GM12878 (cell line): ENCODE results near the gene NAV1. TPM values are rescaled to one million over a fixed set of nuclear protein-coding genes. Genes with fewer than 3 reads are reported as not detected.

Source experiments
- ATAC-seq: fragments of 200-7000 bp; cut with Tn5 transposase; 3 replicates; pipeline ENCODE4 v1.9.1; 2020; ENCODE audit warnings: mild to moderate bottlenecking, moderate library complexity
- BruUV-seq: library from RNA; stranded (reverse); fragments of 400-500 nt; replicated peaks from 2 replicates; lab custom pipeline; 2021; lab: Mats Ljungman, UMichigan
- CTCF ChIA-PET: fragments of 300-600 bp; sonication (Branson Sonifier 250); formaldehyde crosslinking; extraction: SDS; loops from one replicate; lab custom pipeline; 2021; ENCODE audit warnings: inconsistent platforms; lab: Yijun Ruan, JAX
- POLR2A ChIA-PET: fragments of 350-600 bp; formaldehyde crosslinking; extraction: SDS; loops from one replicate; lab custom pipeline; 2021; ENCODE audit warnings: inconsistent platforms; lab: Charles Lee
- RAD21 ChIA-PET: fragments of 300-600 bp; sonication (Branson Sonifier 250); formaldehyde crosslinking; loops from one replicate; lab custom pipeline; 2023; ENCODE audit warnings: antibody characterized with exemption; ENCODE audit not compliant: unreplicated experiment; lab: Charles Lee
- SMC1A ChIA-PET: fragments of 300-600 bp; sonication (Branson Sonifier 250); formaldehyde crosslinking; loops from one replicate; lab custom pipeline; 2023; ENCODE audit not compliant: unreplicated experiment, uncharacterized antibody; lab: Charles Lee
- DNase-seq: peaks from one replicate; pipeline ENCODE4 v3.0.0-alpha.2; 2011; ENCODE audit warnings: low read depth, low spot score
- FAIRE-seq: peaks from 3 replicates; lab custom pipeline; 2011; peaks lifted over from hg19 to GRCh38; lab: Jason Lieb, UNC
- H2AFZ ChIP-seq: 2 replicates; pipeline ENCODE4 v1.6.0; 2011; ENCODE audit warnings: low read depth, low read length, control low read depth; ENCODE audit not compliant: control insufficient read depth
- H3K27ac ChIP-seq: 2 replicates; pipeline ENCODE4 v1.5.1; 2011; ENCODE audit warnings: control low read depth; ENCODE audit not compliant: control insufficient read depth, insufficient read depth
- H3K27me3 ChIP-seq, 2 experiments: replicated peaks in 1 of 2; 2 replicates each; pipeline versions ENCODE4 v1.6.0 to v1.6.1; 2011; ENCODE audit warnings: low read length in 1 of 2; ENCODE audit not compliant: control insufficient read depth in 2 of 2, insufficient read depth in 2 of 2
- H3K36me3 ChIP-seq, 2 experiments: 2 replicates each; pipeline ENCODE4 v1.5.1; 2011; ENCODE audit warnings: low read length in 1 of 2; ENCODE audit not compliant: control insufficient read depth in 2 of 2, insufficient read depth in 2 of 2
- H3K4me1 ChIP-seq: 2 replicates; pipeline ENCODE4 v1.6.1; 2011; ENCODE audit warnings: mild to moderate bottlenecking, low read length, moderate library complexity, mixed read lengths; ENCODE audit not compliant: control insufficient read depth, insufficient read depth
- H3K4me2 ChIP-seq: 2 replicates; pipeline ENCODE4 v1.6.0; 2011; ENCODE audit warnings: control low read depth; ENCODE audit not compliant: control insufficient read depth, insufficient read depth
- H3K4me3 ChIP-seq: fragments of 200-600 bp; sonication (generic); 2 replicates; pipeline ENCODE4 v1.5.1; 2016
- H3K79me2 ChIP-seq: 2 replicates; pipeline ENCODE4 v1.6.0; 2011; ENCODE audit warnings: low read length; ENCODE audit not compliant: control insufficient read depth, insufficient read depth
- H3K9ac ChIP-seq: 2 replicates; pipeline ENCODE4 v1.8.0; 2011; ENCODE audit warnings: low read length, control low read depth, mixed read lengths; ENCODE audit not compliant: control insufficient read depth, insufficient read depth
- H3K9me3 ChIP-seq: replicated peaks from 3 replicates; pipeline ENCODE4 v1.5.1; 2011; ENCODE audit warnings: mild to moderate bottlenecking, low read length; ENCODE audit not compliant: control insufficient read depth, insufficient read depth
- H4K20me1 ChIP-seq: 2 replicates; pipeline ENCODE4 v1.6.0; 2011; ENCODE audit not compliant: control insufficient read depth, insufficient read depth
- CBFB ChIP-seq: IDR thresholded peaks from 2 replicates; pipeline ENCODE4 v1.6.1; 2016; ENCODE audit warnings: antibody characterized with exemption, low read depth
- CHD4 ChIP-seq: fragments of 200-600 bp; sonication (generic); IDR thresholded peaks from 2 replicates; pipeline ENCODE4 v1.6.1; 2016; ENCODE audit warnings: mild to moderate bottlenecking
- CREM ChIP-seq: IDR thresholded peaks from 2 replicates; pipeline ENCODE4 v1.6.1; 2014; ENCODE audit warnings: antibody characterized with exemption, low read depth
- DPF2 ChIP-seq: fragments of 450-650 bp; IDR thresholded peaks from 2 replicates; pipeline ENCODE4 v1.6.1; 2017; ENCODE audit warnings: mild to moderate bottlenecking
- EZH2 ChIP-seq: IDR thresholded peaks from 2 replicates; pipeline ENCODE4 v1.6.1; 2012; ENCODE audit warnings: low read depth, mild to moderate bottlenecking, control low read depth, inconsistent platforms, low read length, borderline replicate concordance; ENCODE audit not compliant: control insufficient read depth
- IRF4 ChIP-seq: IDR thresholded peaks from 2 replicates; pipeline ENCODE4 v1.6.1; 2011; ENCODE audit warnings: low read depth, low read length
- JUND ChIP-seq: IDR thresholded peaks from 2 replicates; pipeline ENCODE4 v1.6.1; 2012; ENCODE audit warnings: low read depth, mild to moderate bottlenecking, low read length, improper control_type of control experiment, moderate library complexity
- NR2C1 ChIP-seq: fragments of 450-650 bp; IDR thresholded peaks from 2 replicates; pipeline ENCODE4 v1.6.1; 2017; ENCODE audit warnings: antibody characterized with exemption, mild to moderate bottlenecking, moderate library complexity
- POLR2AphosphoS5 ChIP-seq: IDR thresholded peaks from 2 replicates; pipeline ENCODE4 v1.6.1; 2011; ENCODE audit warnings: mild to moderate bottlenecking, low read length, inconsistent platforms
- RAD21 ChIP-seq: IDR thresholded peaks from 2 replicates; pipeline ENCODE4 v1.6.1; 2011; ENCODE audit warnings: mild to moderate bottlenecking, low read depth, low read length, moderate library complexity; ENCODE audit not compliant: insufficient read depth
- RELA ChIP-seq: fragments of 450-650 bp; IDR thresholded peaks from 2 replicates; pipeline ENCODE4 v1.8.0; 2014; ENCODE audit warnings: borderline replicate concordance; ENCODE audit not compliant: partially characterized antibody
- SMARCA5 ChIP-seq: fragments of 450-650 bp; IDR thresholded peaks from 2 replicates; pipeline ENCODE4 v1.6.1; 2017; ENCODE audit warnings: mild to moderate bottlenecking
- SP1 ChIP-seq: IDR thresholded peaks from one replicate; pipeline ENCODE4 v1.6.1; 2011; ENCODE audit warnings: low read depth, low read length
- SRF ChIP-seq, 2 experiments: IDR thresholded peaks; 2 replicates each; pipeline ENCODE4 v1.6.1; 2011; ENCODE audit warnings: low read depth in 2 of 2, low read length in 2 of 2, mild to moderate bottlenecking in 1 of 2, moderate library complexity in 1 of 2
- SUPT20H ChIP-seq: IDR thresholded peaks from 2 replicates; pipeline ENCODE4 v1.6.1; 2011; ENCODE audit warnings: low read depth, mild to moderate bottlenecking, low read length, moderate library complexity, borderline replicate concordance; ENCODE audit not compliant: control insufficient read depth
- TARDBP ChIP-seq: IDR thresholded peaks from 2 replicates; pipeline ENCODE4 v1.6.1; 2016; ENCODE audit warnings: borderline replicate concordance
- YBX1 ChIP-seq: fragments of 450-650 bp; IDR thresholded peaks from 2 replicates; pipeline ENCODE4 v1.6.1; 2016; ENCODE audit warnings: antibody characterized with exemption
- WGBS: methylation state at CpG from one replicate; pipeline ENCODE4 v1.1.6; 2016; ENCODE audit warnings: low lambda C conversion rate; ENCODE audit not compliant: insufficient replicate concordance, insufficient coverage; ENCODE audit errors: missing lambda C conversion rate; 5-methylcytosine and 5-hydroxymethylcytosine counted together
- in situ Hi-C: fragments of 300-500 bp; cut with MboI; formaldehyde crosslinking; loops from 9 replicates; pipeline ENCODE4 v1.14.3; 2018; ENCODE audit warnings: mixed read lengths
- intact Hi-C: fragments of 100-400 bp; cut with micrococcal nuclease; formaldehyde crosslinking; loops from one replicate; pipeline ENCODE4 v1.14.2; 2022; ENCODE audit not compliant: unreplicated experiment
- polyA plus RNA-seq, 11 experiments: library from polyadenylated mRNA; depleted of rRNA in 4 of 11; unstranded in 6 of 11; stranded (reverse) in 5 of 11; fragments of >200 nt; fragmentation: Nextera tagmentation in 4 of 11; fragmentation: Illumina TruSeq in 1 of 11; extraction: Ambion mirVana in 4 of 11; extraction: Trizol in 1 of 11; gene quantifications; 1 replicate in 1 of 11; 2 replicates in 10 of 11; pipeline versions ENCODE4 v1.2.1 to v1.2.3, GENCODE V29; 2011 to 2016; ENCODE audit warnings: inconsistent platforms in 2 of 11, missing spikeins in 2 of 11, low read depth in 1 of 11
- total RNA-seq, 4 experiments: library from RNA; depleted of rRNA in 3 of 4; stranded (reverse); fragments of >200 nt in 3 of 4; fragmentation: Illumina TruSeq in 1 of 4; extraction: Trizol in 1 of 4; gene quantifications; 2 replicates each; pipeline versions ENCODE4 v1.2.1 to v1.2.3, GENCODE V29; 2013 to 2021
- TF ChIP-seq, protein P1 (sequence below): fragments of 450-650 bp; conservative IDR thresholded peaks from 2 replicates; pipeline ENCODE4 v1.6.1; 2017; ENCODE audit warnings: mild to moderate bottlenecking, moderate library complexity
- TF ChIP-seq, protein P2 (sequence below): fragments of 450-650 bp; IDR thresholded peaks from 2 replicates; pipeline ENCODE4 v1.6.1; 2018; ENCODE audit warnings: borderline replicate concordance, mild to moderate bottlenecking; ENCODE audit not compliant: partially characterized antibody
- TF ChIP-seq, protein P3 (sequence below): IDR thresholded peaks from 2 replicates; pipeline ENCODE4 v1.6.1; 2011; ENCODE audit warnings: borderline replicate concordance, low read depth, mild to moderate bottlenecking, moderate library complexity, mixed read lengths, low read length; ENCODE audit not compliant: insufficient read depth; ENCODE audit errors: extremely low read length

NAV1 gene
- total and polyA plus RNA-seq, 10 of the 15 experiments (the other 5 are each of a cell fraction or from before 2014, with no cell fraction given) = 0.04 to 1.3 (median 0.36) TPM

DNA sequence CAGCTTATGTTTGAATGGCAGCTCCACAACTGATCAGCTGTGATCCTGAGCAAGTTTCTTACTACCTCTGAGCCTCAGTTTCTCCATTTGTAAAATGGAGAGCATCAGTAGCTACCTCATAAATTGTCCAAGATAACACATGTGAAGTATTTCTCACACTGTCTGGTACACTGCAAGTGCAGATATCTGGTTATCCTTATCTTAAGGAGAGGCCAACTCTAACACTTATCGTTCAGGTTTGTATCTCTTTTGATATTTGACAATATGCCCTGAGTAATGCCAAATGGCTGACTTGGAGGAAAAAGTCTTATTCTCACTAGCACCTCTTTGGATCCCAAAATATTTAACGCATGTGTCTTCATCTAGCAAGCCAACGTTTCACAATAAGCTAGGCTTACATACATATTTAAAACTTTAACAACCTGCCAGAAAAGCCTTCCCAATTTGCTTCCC is 34.7 kb upstream of the NAV1 start:
- WGBS = 83% methylated on average over 3 of the region's 3 CpGs
- intact Hi-C loops (no loop called here), in situ Hi-C loops (no loop called here)
- no peak overlapping the region for H3K4me3 ChIP-seq
- ChIA-PET RAD21 (interaction anchor here (1.1 to 15.3 kb wide), 3 partner anchors 9 to 69 kb away, joined by 3 to 505 read pairs (median 22); no protein-coding TSS in a partner anchor), POLR2A (interaction anchor here (0.5 to 2.2 kb wide), 5 partner anchors 8 to 1637 kb away, joined by 3 to 6 read pairs (median 3); no protein-coding TSS in a partner anchor), CTCF (interaction anchor here (1.0 to 13.1 kb wide), 6 partner anchors 7 to 68 kb away, joined by 3 to 198 read pairs (median 14); no protein-coding TSS in a partner anchor), SMC1A (interaction anchor here (1.1 to 18.7 kb wide), 4 partner anchors 7 to 56 kb away, joined by 4 to 514 read pairs (median 33); no protein-coding TSS in a partner anchor)
- H3K9me3 ChIP-seq = no peaks in the 10 kb centered on the region
- H3K4me2 ChIP-seq = peak overlapping the region; percentile 19
- no peak overlapping the region for H2AFZ ChIP-seq
- H3K36me3 ChIP-seq = no peaks in the 10 kb centered on the region; a peak in 1 of 4 replicates
- BruUV-seq = no TSS peak
- no peak for FAIRE-seq
- no peak for DNase-seq
- no peaks in the 10 kb centered on the region for H3K27me3 ChIP-seq
- H3K79me2 ChIP-seq = peaks cover 29% of the 10 kb centered on the region
- H3K27ac ChIP-seq = no peak overlapping the region
- no peak for ATAC-seq
- no peak overlapping the region for H3K9ac ChIP-seq
- TF ChIP-seq SRF (IDR thresholded peaks at IDR 0.05; ENCODE audit: low read depth in 2 of 2, low read length in 2 of 2) = no peak
- no peak for TF ChIP-seq SP1
- no peak for TF ChIP-seq SMARCA5
- no peak for TF ChIP-seq EZH2
- TF ChIP-seq SUPT20H = no peak
- TF ChIP-seq NR2C1 = no peak
- no peak for TF ChIP-seq CREM
- no peak for TF ChIP-seq JUND
- no peak for TF ChIP-seq TARDBP
- TF ChIP-seq DPF2 = no peak
- TF ChIP-seq CHD4 = no peak
- TF ChIP-seq CBFB = no peak
- TF ChIP-seq POLR2AphosphoS5 = no peak
- TF ChIP-seq, protein P1, sequence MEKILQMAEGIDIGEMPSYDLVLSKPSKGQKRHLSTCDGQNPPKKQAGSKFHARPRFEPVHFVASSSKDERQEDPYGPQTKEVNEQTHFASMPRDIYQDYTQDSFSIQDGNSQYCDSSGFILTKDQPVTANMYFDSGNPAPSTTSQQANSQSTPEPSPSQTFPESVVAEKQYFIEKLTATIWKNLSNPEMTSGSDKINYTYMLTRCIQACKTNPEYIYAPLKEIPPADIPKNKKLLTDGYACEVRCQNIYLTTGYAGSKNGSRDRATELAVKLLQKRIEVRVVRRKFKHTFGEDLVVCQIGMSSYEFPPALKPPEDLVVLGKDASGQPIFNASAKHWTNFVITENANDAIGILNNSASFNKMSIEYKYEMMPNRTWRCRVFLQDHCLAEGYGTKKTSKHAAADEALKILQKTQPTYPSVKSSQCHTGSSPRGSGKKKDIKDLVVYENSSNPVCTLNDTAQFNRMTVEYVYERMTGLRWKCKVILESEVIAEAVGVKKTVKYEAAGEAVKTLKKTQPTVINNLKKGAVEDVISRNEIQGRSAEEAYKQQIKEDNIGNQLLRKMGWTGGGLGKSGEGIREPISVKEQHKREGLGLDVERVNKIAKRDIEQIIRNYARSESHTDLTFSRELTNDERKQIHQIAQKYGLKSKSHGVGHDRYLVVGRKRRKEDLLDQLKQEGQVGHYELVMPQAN = no peak
- TF ChIP-seq, protein P2, sequence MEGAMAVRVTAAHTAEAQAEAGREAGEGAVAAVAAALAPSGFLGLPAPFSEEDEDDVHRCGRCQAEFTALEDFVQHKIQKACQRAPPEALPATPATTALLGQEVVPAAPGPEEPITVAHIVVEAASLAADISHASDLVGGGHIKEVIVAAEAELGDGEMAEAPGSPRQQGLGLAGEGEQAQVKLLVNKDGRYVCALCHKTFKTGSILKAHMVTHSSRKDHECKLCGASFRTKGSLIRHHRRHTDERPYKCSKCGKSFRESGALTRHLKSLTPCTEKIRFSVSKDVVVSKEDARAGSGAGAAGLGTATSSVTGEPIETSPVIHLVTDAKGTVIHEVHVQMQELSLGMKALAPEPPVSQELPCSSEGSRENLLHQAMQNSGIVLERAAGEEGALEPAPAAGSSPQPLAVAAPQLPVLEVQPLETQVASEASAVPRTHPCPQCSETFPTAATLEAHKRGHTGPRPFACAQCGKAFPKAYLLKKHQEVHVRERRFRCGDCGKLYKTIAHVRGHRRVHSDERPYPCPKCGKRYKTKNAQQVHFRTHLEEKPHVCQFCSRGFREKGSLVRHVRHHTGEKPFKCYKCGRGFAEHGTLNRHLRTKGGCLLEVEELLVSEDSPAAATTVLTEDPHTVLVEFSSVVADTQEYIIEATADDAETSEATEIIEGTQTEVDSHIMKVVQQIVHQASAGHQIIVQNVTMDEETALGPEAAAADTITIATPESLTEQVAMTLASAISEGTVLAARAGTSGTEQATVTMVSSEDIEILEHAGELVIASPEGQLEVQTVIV = no peak
- TF ChIP-seq YBX1 = no peak
- TF ChIP-seq RAD21 = no peak
- TF ChIP-seq RELA = no peak
- TF ChIP-seq IRF4 = no peak
- TF ChIP-seq, protein P3, sequence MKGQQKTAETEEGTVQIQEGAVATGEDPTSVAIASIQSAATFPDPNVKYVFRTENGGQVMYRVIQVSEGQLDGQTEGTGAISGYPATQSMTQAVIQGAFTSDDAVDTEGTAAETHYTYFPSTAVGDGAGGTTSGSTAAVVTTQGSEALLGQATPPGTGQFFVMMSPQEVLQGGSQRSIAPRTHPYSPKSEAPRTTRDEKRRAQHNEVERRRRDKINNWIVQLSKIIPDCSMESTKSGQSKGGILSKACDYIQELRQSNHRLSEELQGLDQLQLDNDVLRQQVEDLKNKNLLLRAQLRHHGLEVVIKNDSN = no peak
- H4K20me1 ChIP-seq = no peaks in the 10 kb centered on the region
- peaks cover 16% of the 10 kb centered on the region for H3K4me1 ChIP-seq
